ENCODE results near the gene RNF220.

The RNF220 gene

GRCh38 chr1:44670751-44671640, 265.9 kb downstream of the RNF220 start:
- no peak for TF ChIP-seq CTCF (conservative IDR thresholded peaks at IDR 0.05)
- TF ChIP-seq ZFX (IDR thresholded peaks at IDR 0.05): no peak
- H3K27ac ChIP-seq: no peak overlapping the region

GRCh38 chr1:44672254-44672955, 267.4 kb downstream of the RNF220 start:
- TF ChIP-seq ZFX (IDR thresholded peaks at IDR 0.05) (no peak), CTCF (conservative IDR thresholded peaks at IDR 0.05) (no peak)
- H3K27ac ChIP-seq: no peak overlapping the region

- H3K27ac ChIP-seq: peak overlapping the region; percentile 70
- TF ChIP-seq CTCF (conservative IDR thresholded peaks at IDR 0.05) (no peak), ZFX (IDR thresholded peaks at IDR 0.05) (no peak)
These were observed 268.1 kb downstream of the RNF220 start for GRCh38 chr1:44672961-44673674.

GRCh38 chr1:44673675-44674112, 268.6 kb downstream of the RNF220 start:
- TF ChIP-seq CTCF (conservative IDR thresholded peaks at IDR 0.05) (no peak), ZFX (IDR thresholded peaks at IDR 0.05) (no peak)
- H3K27ac ChIP-seq: peak overlapping the region; percentile 70

- no peak for TF ChIP-seq ZFX (IDR thresholded peaks at IDR 0.05)
- H3K27ac ChIP-seq: peak within 1 kb of the TSS; percentile 70
These were observed 269.3 kb downstream of the RNF220 start, which contains the start of the genes ARMH1 and TMEM53 for GRCh38 chr1:44674113-44675000. Gene ARMH1 (plus strand): TSS chr1:44674714. CDS start chr1:44689698, 14,984 bp downstream. Gene TMEM53 (minus strand): TSS chr1:44674481. CDS start chr1:44674391, 90 bp downstream.

GRCh38 chr1:44675186-44675585, 270.1 kb downstream of the RNF220 start:
- peak overlapping the region; percentile 70 for H3K27ac ChIP-seq
- TF ChIP-seq ZFX (IDR thresholded peaks at IDR 0.05): no peak
- TF ChIP-seq CTCF (conservative IDR thresholded peaks at IDR 0.05): no peak

Data from C4-2B (cell line).